HAP-1 (cell line): ENCODE results near the gene ACAP2.
"Not testable (repeated sequence)": the region's sequence is repeated elsewhere in the genome, so short reads cannot be mapped to it uniquely, and the experiment has no call there.

Source experiments
- DNase-seq, 2 experiments: peaks; one replicate each; pipeline ENCODE4 v3.0.0-alpha.2; 2016 to 2020; ENCODE audit warnings: low spot score in 2 of 2
- H3K27me3 ChIP-seq: fragments of 250-450 bp; sonication (Bioruptor Pico); 2 replicates; pipeline ENCODE4 v1.5.1; 2020; ENCODE audit warnings: low read depth, mild to moderate bottlenecking, moderate library complexity
- H3K36me3 ChIP-seq: fragments of 250-450 bp; sonication (Bioruptor Pico); replicated peaks from 2 replicates; pipeline ENCODE4 v1.5.1; 2020; ENCODE audit warnings: mild to moderate bottlenecking
- H3K4me1 ChIP-seq: fragments of 250-450 bp; sonication (Bioruptor Pico); 2 replicates; pipeline ENCODE4 v1.5.1; 2020; ENCODE audit warnings: mild to moderate bottlenecking
- H3K4me3 ChIP-seq: fragments of 250-450 bp; sonication (Bioruptor Pico); 2 replicates; pipeline ENCODE4 v1.5.1; 2020; ENCODE audit warnings: mild to moderate bottlenecking, moderate library complexity
- H3K9me3 ChIP-seq: fragments of 250-450 bp; sonication (Bioruptor Pico); 2 replicates; pipeline ENCODE4 v1.5.1; 2020; ENCODE audit warnings: mild to moderate bottlenecking, moderate library complexity
- in situ Hi-C: fragments of 300-500 bp; cut with MboI; formaldehyde crosslinking; loops from 3 replicates; pipeline ENCODE4 v1.14.3; 2020; ENCODE audit warnings: low sequenced_read_pairs, inconsistent platforms, mixed read lengths

Gene ACAP2, protein sequence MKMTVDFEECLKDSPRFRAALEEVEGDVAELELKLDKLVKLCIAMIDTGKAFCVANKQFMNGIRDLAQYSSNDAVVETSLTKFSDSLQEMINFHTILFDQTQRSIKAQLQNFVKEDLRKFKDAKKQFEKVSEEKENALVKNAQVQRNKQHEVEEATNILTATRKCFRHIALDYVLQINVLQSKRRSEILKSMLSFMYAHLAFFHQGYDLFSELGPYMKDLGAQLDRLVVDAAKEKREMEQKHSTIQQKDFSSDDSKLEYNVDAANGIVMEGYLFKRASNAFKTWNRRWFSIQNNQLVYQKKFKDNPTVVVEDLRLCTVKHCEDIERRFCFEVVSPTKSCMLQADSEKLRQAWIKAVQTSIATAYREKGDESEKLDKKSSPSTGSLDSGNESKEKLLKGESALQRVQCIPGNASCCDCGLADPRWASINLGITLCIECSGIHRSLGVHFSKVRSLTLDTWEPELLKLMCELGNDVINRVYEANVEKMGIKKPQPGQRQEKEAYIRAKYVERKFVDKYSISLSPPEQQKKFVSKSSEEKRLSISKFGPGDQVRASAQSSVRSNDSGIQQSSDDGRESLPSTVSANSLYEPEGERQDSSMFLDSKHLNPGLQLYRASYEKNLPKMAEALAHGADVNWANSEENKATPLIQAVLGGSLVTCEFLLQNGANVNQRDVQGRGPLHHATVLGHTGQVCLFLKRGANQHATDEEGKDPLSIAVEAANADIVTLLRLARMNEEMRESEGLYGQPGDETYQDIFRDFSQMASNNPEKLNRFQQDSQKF

DNA sequence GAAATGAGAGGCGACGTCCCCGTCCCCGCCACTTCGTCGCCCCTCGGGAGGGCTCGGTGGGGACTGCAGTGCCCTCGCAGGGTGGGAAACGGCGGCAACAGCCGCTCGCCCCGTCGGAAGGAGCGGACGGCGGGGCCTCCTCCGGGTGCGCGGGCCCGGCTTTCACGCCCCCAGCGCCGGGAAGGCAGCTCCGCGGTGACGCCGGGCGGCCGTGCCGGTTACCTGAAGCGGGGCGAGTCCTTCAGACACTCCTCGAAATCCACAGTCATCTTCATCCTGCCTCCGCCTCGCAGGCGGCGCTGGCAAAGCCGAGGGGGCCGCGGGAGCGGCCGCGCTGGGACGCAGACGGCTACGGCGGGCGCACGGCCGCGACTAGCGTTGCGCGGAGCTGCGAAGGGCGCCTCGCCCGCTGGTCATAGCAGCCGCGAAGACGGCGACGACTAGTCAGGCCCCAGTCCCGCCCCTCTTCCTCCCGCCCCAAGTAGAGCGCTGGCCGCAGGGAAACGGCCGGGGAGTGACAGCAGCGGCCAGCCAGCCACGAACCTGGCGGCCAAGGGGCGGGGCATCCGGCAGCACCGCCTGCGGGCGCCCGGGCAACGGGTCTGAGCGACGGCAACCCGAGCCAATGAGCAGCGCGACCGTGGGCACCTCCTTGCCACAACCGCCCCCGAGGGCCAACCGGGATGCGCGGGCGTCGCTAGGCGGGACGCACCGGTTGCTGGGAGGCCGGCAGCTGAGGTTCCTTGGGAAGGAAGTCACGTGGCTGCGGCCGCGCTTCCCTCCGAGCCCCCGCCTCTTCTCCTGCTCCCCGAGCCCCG lies at the start of gene ACAP2:
TSS of gene ACAP2 (minus strand) at position 448 of the 818 bp plus-strand sequence. CDS start at position 275, 173 bp downstream.
- Histone ChIP-seq H3K4me3 (peak within 1 kb of the TSS; percentile 79), H3K36me3 (no peaks in the 10 kb centered on the region), H3K4me1 (peaks cover 12% of the 10 kb centered on the region), H3K27me3 (no peaks in the 10 kb centered on the region), H3K9me3 (no peaks in the 10 kb centered on the region)
- peak; percentile 97 to 100 for DNase-seq
- in situ Hi-C loops: no loop called here

DNA sequence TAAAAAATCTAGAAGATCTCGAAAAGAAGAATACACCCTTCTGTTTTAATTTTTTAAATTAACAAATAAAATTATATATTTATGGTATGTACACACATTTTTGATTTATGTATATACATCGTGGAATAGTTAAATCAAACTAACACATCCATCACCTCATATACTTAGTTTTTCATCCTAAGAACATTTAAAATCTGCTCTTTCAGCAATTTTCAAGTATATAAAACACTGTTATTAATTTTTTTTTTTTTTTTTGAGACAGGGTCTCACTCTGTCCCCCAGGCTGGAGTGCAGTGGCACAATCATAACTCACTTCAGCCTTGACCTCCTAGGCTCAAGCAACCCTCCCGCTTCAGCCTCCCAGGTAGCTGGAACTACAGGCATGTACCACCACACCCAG lies 32.8 kb upstream of the ACAP2 start:
- no peaks in the 10 kb centered on the region for H3K4me1 ChIP-seq
- no peaks in the 10 kb centered on the region for H3K36me3 ChIP-seq
- no peaks in the 10 kb centered on the region for H3K9me3 ChIP-seq
- H3K27me3 ChIP-seq: peaks cover 5% of the 10 kb centered on the region; the same call in 1 of the 2 replicates
- no peak overlapping the region for H3K4me3 ChIP-seq
- DNase-seq: no peak
- in situ Hi-C loops: no loop called here

DNA sequence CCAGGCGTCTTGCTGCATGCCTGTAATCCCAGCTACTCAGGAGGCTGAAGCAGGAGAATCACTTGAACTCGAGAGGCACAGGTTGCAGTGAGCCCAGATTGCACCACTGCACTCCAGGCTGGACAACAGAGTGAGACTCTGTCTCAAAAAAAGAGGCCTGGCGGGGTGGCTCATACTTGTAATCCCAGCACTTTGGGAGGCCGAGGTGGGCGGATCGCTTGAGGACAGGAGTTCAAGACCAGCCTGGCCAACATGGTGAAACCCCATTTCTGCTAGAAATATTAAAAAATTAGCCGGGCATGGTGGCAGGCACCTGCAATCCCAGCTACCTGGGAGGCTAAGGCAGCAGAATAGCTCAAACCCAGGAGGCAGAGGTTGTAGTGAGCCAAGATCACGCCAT lies 32.3 kb upstream of the ACAP2 start:
- H3K36me3 ChIP-seq, in situ Hi-C loops, H3K4me3 ChIP-seq, H3K9me3 ChIP-seq, DNase-seq, H3K27me3 ChIP-seq, H3K4me1 ChIP-seq: not testable (repeated sequence)

DNA sequence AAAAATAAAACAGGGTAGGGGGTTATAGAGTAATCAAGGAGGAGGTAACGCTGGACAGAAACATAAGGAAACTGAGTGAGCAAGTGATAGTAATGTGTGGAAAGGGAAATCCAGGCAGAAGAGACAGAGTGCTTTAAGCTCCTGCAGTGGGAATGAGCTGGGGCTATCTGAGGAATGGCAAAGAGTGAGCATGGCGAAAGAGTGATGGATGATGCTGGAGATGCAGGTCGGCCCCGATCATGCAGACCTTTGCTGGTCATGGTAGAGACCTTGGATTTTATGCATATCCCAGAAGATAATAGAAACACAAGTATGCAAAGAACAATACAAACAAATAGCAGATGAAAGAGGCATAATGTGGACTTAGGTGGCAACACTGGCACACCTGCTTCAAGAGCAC lies 26.0 kb upstream of the ACAP2 start:
- Histone ChIP-seq H3K36me3 (no peaks in the 10 kb centered on the region), H3K9me3 (no peaks in the 10 kb centered on the region)

DNA sequence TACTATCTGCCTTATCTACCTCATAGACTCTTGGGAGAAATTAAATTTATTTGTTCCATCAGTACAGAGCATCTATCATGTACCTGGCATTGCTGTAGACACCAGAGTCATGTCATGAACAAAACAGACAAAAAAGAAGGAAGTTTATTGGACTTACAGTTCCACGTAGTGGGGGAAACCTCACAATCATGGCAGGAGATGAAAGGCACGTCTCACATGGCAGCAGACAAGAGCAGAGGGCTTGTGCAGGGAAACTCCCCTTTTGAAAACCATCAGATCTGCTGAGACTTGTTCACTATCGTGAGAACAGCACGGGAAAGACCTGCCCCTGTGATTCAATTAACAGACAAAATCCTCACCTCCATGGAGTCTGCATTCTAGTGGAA lies 25.6 kb upstream of the ACAP2 start:
- DNase-seq: no peak
- Histone ChIP-seq H3K36me3 (no peaks in the 10 kb centered on the region), H3K4me1 (no peaks in the 10 kb centered on the region), H3K9me3 (no peaks in the 10 kb centered on the region), H3K4me3 (no peak overlapping the region), H3K27me3 (no peaks in the 10 kb centered on the region)
- in situ Hi-C loops: no loop called here

More for the DNA sequence above, 26.0 kb upstream of the ACAP2 start:
- Histone ChIP-seq H3K4me3 (no peak overlapping the region), H3K27me3 (no peaks in the 10 kb centered on the region), H3K4me1 (no peaks in the 10 kb centered on the region)
- in situ Hi-C loops: no loop called here
- no peak for DNase-seq

DNA sequence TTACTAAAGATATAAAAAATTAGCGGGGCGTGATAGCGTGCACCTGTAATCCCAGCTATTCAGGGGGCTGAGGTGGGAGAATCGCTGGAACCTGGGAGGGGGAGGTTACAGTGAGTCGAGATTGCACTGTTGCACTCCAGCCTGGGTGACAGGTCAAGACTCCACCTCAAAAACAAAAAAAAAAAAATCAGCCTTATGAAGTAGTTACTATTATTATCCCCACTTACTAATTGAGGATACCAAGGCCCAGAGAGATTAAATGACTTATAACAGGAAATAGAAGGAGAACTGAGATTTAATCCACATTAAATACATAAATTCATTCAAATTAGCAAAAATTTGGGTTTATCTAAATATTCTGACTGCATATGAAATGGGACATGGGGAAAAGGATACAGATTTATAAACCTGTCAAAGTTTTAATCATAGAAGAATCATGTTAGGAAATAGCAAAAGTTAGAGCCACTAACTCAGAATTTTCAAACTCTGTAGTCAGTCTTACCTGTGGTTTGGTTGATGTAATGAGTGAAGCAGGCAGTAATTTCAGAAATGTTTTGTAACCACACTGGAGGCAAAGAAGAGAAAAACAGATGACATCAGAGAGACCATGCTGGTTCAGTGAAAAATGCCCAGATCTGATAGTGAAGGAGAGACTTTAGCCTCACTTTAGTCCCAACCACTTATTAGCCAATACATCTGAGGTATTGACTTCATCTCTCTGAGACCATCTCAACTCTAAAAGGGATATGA lies 25.0 kb upstream of the ACAP2 start:
- no peaks in the 10 kb centered on the region for H3K4me1 ChIP-seq
- DNase-seq: no peak
- no peak overlapping the region for H3K4me3 ChIP-seq
- in situ Hi-C loops: no loop called here
- no peaks in the 10 kb centered on the region for H3K9me3 ChIP-seq
- H3K27me3 ChIP-seq: no peaks in the 10 kb centered on the region
- no peaks in the 10 kb centered on the region for H3K36me3 ChIP-seq

DNA sequence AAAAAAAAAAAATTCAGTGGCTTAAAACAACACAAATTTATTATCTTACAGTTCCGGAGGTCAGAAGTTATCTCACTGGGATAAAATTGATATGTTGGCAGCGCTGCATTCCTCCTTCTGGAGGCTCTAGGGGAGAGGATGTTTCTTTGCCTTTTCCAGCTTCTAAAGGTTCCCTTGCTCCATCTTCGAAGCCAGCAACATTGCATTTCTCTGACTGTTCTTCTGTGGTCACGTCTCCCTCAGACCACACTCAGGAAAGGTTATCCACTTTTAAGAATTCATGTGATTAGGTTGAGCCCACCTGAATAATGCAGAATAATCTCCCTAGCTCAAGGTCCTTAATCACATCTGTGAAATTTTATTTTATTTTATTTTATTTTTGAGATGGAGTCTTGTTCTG lies 23.4 kb upstream of the ACAP2 start:
- H3K9me3 ChIP-seq: no peaks in the 10 kb centered on the region
- in situ Hi-C loops: no loop called here
- no peak for DNase-seq
- no peaks in the 10 kb centered on the region for H3K27me3 ChIP-seq
- no peaks in the 10 kb centered on the region for H3K4me1 ChIP-seq
- no peak overlapping the region for H3K4me3 ChIP-seq
- H3K36me3 ChIP-seq: no peaks in the 10 kb centered on the region

DNA sequence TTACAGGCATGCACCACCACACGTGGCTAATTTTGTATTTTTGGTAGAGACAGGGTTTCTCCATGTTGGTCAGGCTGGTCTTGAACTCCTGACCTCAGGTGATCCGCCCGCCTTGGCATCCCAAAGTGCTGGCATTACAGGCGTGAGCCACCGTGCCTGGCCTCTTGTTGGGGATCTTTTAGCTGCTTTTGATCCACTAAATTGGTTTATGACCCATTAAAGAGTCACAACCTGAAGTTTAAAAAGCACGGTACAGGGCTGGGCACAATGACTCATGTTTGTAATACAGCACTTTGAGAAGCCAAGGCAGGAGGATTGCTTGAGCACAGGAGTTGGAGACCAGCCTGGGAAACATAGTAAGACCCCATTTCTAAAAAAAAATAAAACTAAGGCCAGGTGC lies 20.1 kb upstream of the ACAP2 start:
- H3K4me1 ChIP-seq, H3K27me3 ChIP-seq, in situ Hi-C loops, H3K4me3 ChIP-seq, DNase-seq, H3K36me3 ChIP-seq, H3K9me3 ChIP-seq: not testable (repeated sequence)

DNA sequence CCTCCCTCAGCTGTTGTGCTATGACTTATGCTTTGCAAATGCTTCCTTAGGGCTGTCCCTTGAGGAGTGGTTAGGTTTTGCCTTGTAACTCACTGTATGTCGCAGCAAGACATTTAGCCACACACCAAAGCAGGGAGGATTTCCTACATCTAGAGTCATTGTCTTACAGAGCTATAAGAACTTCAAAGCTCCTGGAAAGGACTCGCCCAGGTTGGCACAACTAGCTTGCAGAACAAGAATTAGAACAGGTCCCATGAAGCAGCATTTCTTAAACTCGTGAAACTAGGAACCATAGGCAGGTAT lies 19.4 kb upstream of the ACAP2 start:
- no peak for DNase-seq
- no peaks in the 10 kb centered on the region for H3K27me3 ChIP-seq
- H3K4me1 ChIP-seq: no peaks in the 10 kb centered on the region
- no peaks in the 10 kb centered on the region for H3K9me3 ChIP-seq
- H3K36me3 ChIP-seq: no peaks in the 10 kb centered on the region
- in situ Hi-C loops: no loop called here
- H3K4me3 ChIP-seq: no peak overlapping the region

DNA sequence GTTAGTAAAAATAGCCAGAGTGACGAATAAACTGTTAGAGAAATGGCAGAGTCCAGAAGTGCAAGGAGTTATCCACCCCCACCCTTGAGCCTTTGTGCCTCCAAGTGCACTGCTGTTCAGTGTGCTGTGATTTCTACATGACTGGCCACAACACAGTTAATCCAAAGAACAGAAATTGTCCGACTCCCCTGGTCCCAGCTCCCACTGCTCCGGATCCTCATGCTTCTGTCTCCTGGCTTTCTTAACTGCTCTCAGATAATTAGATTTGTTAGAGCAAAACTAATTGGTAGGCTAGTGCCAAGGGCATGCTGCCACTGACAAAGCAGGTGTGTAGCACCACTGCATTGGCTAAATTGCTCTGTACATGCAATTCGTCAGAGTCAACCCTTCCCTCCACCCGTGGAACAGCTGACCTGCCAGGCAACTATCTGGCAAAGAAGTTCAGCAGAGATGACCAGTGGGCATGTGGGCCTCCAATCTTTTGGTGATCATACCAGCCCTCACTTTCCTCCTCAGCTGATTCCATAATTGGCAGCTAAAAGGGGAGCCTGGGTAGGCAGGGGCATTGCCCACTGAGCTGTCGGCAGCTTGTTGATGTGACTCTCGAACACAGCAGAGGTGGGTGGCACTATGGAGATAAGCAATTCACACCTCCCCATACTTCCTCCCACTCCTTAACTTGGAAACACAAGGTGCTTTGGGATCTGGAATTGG lies 18.9 kb upstream of the ACAP2 start:
- in situ Hi-C loops: no loop called here
- Histone ChIP-seq H3K4me1 (no peaks in the 10 kb centered on the region), H3K36me3 (no peaks in the 10 kb centered on the region), H3K4me3 (no peak overlapping the region), H3K9me3 (no peaks in the 10 kb centered on the region), H3K27me3 (no peaks in the 10 kb centered on the region)
- DNase-seq: no peak

DNA sequence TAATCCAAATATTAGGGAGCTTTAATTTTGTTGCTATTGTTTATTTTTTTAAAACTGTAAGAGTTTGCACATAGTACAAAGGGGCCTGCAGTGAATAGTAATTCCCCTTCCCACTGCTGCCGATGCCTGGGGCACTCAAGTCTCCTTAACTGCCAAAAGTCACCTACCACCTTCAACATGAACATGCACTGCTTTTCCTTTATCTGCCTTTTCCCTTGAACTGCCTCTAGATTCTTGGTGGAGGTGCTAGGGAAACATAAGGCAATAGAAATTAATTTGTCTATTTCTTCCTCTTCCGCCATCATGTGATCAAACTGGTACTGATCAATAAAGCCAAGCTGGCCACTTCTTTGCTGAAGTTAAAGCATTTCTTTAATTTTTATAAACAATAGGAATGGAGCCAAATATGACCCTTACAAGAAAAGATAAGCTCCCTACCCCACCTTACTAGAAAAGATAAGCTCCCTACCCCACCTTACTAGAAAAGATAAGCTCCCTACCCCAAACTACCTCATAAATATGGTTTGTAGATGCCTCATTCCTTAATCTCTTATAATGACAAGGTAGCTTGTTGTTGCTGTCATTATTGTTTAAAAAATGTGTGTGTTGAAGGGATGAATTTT lies 17.4 kb upstream of the ACAP2 start:
- Histone ChIP-seq H3K36me3 (no peaks in the 10 kb centered on the region), H3K4me1 (no peaks in the 10 kb centered on the region), H3K4me3 (no peak overlapping the region), H3K27me3 (no peaks in the 10 kb centered on the region), H3K9me3 (no peaks in the 10 kb centered on the region)
- in situ Hi-C loops: no loop called here
- no peak for DNase-seq

DNA sequence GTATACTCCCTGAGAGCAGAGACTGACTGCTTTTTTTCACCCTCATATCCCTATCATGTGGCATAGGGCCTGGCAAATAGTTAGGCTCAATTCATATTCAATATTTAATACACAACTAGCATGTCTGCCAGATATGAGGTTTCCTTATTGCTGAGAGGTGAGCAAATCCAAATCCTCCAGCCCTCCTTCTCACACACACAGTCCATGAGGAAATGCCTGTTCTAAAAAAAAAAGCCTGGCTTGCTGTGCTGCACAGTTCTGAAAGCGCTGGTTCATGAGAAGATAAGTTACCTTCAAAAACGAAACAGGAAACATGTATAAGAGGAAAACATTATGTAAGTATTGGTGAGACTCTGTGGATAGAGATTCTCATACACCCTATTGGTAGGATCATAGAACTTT lies 15.5 kb upstream of the ACAP2 start:
- in situ Hi-C loops: no loop called here
- H3K4me3 ChIP-seq: no peak overlapping the region
- no peaks in the 10 kb centered on the region for H3K36me3 ChIP-seq
- DNase-seq: no peak
- H3K27me3 ChIP-seq: no peaks in the 10 kb centered on the region
- H3K9me3 ChIP-seq: no peaks in the 10 kb centered on the region
- H3K4me1 ChIP-seq: no peaks in the 10 kb centered on the region

DNA sequence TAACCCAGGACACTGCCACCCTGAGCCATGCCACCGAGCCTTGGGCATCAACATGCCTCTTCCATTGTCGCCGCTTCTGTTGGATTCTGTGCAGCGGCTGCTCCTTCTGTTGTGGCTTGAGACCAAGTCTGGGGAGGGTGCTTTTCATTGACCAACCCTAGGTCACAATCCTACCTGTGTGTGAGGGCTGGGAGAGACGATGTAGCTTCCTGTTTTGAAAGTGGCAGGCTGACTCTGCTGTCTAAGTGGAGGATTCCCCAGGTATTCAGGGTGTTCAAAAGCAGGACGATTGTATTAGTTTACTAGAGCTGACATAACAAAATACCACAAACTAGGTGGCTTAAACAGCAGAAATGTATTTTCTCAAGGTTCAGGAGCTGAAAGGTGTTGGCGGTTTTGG lies 13.0 kb upstream of the ACAP2 start:
- no peak overlapping the region for H3K4me3 ChIP-seq
- H3K9me3 ChIP-seq: no peaks in the 10 kb centered on the region
- DNase-seq: no peak
- in situ Hi-C loops: no loop called here
- no peaks in the 10 kb centered on the region for H3K4me1 ChIP-seq
- H3K27me3 ChIP-seq: no peaks in the 10 kb centered on the region
- H3K36me3 ChIP-seq: no peaks in the 10 kb centered on the region
